Trophoblast cell (in vitro differentiated cells and primary cell): ENCODE data around the gene ALS2.

Source experiments
- DNase-seq, 2 donors: peaks; one replicate each; pipeline ENCODE4 v3.0.0-alpha.2; 2016
- H2AFZ ChIP-seq: 2 replicates; pipeline ENCODE4 v1.6.1; 2013; ENCODE audit warnings: low read length, moderate library complexity, mild to moderate bottlenecking; ENCODE audit not compliant: insufficient read depth, poor library complexity
- H2AK5ac ChIP-seq: 2 replicates; pipeline ENCODE4 v1.6.1; 2013; ENCODE audit warnings: mild to moderate bottlenecking, low read length
- H2BK120ac ChIP-seq: 2 replicates; pipeline ENCODE4 v1.6.1; 2013; ENCODE audit warnings: low read length, mild to moderate bottlenecking, moderate library complexity; ENCODE audit not compliant: insufficient read depth, poor library complexity
- H2BK12ac ChIP-seq: 2 replicates; pipeline ENCODE4 v1.6.1; 2013; ENCODE audit warnings: mild to moderate bottlenecking, low read length, moderate library complexity
- H2BK5ac ChIP-seq: 2 replicates; pipeline ENCODE4 v1.6.1; 2013; ENCODE audit warnings: low read length, low read depth, moderate library complexity, mild to moderate bottlenecking; ENCODE audit not compliant: poor library complexity
- H3K14ac ChIP-seq: 2 replicates; pipeline ENCODE4 v1.6.1; 2013; ENCODE audit warnings: mild to moderate bottlenecking, low read length
- H3K18ac ChIP-seq: 2 replicates; pipeline ENCODE4 v1.6.1; 2013; ENCODE audit warnings: mild to moderate bottlenecking, low read length
- H3K23ac ChIP-seq: 2 replicates; pipeline ENCODE4 v1.6.1; 2013; ENCODE audit warnings: low read length
- H3K27ac ChIP-seq: 2 replicates; pipeline ENCODE4 v1.5.1; 2013; ENCODE audit warnings: low read depth, mild to moderate bottlenecking, inconsistent platforms, low read length, moderate library complexity
- H3K27me3 ChIP-seq: 2 replicates; pipeline ENCODE4 v1.6.1; 2013; ENCODE audit warnings: inconsistent platforms, mild to moderate bottlenecking, low read length, moderate library complexity; ENCODE audit not compliant: insufficient read depth
- H3K36me3 ChIP-seq, 2 experiments: 1 replicate in 1 of 2; 2 replicates in 1 of 2; pipeline ENCODE4 v1.6.1; 2013; ENCODE audit warnings: low read length in 2 of 2, mild to moderate bottlenecking in 2 of 2, moderate library complexity in 1 of 2; ENCODE audit not compliant: insufficient read depth in 2 of 2, control insufficient read depth in 1 of 2
- H3K4ac ChIP-seq: 2 replicates; pipeline ENCODE4 v1.6.1; 2013; ENCODE audit warnings: low read depth, mild to moderate bottlenecking, low read length, moderate library complexity
- H3K4me1 ChIP-seq, 2 experiments: 1 replicate in 1 of 2; 2 replicates in 1 of 2; pipeline ENCODE4 v1.6.1; 2013; ENCODE audit warnings: low read length in 2 of 2, mild to moderate bottlenecking in 2 of 2, moderate library complexity in 1 of 2; ENCODE audit not compliant: insufficient read depth in 2 of 2, control insufficient read depth in 1 of 2
- H3K4me2 ChIP-seq: 2 replicates; pipeline ENCODE4 v1.6.1; 2013; ENCODE audit warnings: inconsistent platforms, mild to moderate bottlenecking, low read length, moderate library complexity
- H3K4me3 ChIP-seq: 2 replicates; pipeline ENCODE4 v1.5.1; 2013; ENCODE audit warnings: mild to moderate bottlenecking, low read depth, low read length, inconsistent platforms
- H3K79me1 ChIP-seq: one replicate; pipeline ENCODE4 v1.6.1; 2013; ENCODE audit warnings: low read length
- H3K79me2 ChIP-seq: 2 replicates; pipeline ENCODE4 v1.6.1; 2013; ENCODE audit warnings: low read length, mild to moderate bottlenecking; ENCODE audit not compliant: control insufficient read depth, insufficient read depth, poor library complexity
- H3K9ac ChIP-seq: 2 replicates; pipeline ENCODE4 v1.6.1; 2013; ENCODE audit warnings: mild to moderate bottlenecking, low read length
- H3K9me3 ChIP-seq: 2 replicates; pipeline ENCODE4 v1.6.1; 2013; ENCODE audit warnings: low read depth, mild to moderate bottlenecking, control low read depth, inconsistent platforms, low read length; ENCODE audit not compliant: insufficient read depth
- H4K12ac ChIP-seq: 2 replicates; pipeline ENCODE4 v1.6.1; 2013; ENCODE audit warnings: low read depth, mild to moderate bottlenecking, low read length, moderate library complexity
- H4K8ac ChIP-seq: 2 replicates; pipeline ENCODE4 v1.6.1; 2013; ENCODE audit warnings: low read depth, mild to moderate bottlenecking, low read length, moderate library complexity
- H4K91ac ChIP-seq: one replicate; pipeline ENCODE4 v1.6.1; 2013; ENCODE audit warnings: low read depth, mild to moderate bottlenecking, low read length, moderate library complexity
- WGBS: extraction: QIAGEN DNeasy Blood & Tissue Kit; methylation state at CpG from one replicate; pipeline ENCODE4 v1.1.7; 2013; ENCODE audit warnings: missing lambda C conversion rate; ENCODE audit not compliant: insufficient read length, insufficient coverage; ENCODE audit errors: extremely low coverage; 5-methylcytosine and 5-hydroxymethylcytosine counted together

The ALS2 gene

GRCh38 chr2:201709049-201709448, 71.7 kb downstream of the ALS2 start:
- H2AFZ ChIP-seq, result no peak overlapping the region
- no peak overlapping the region for H4K12ac ChIP-seq
- H2BK120ac ChIP-seq, result no peak overlapping the region
- H3K9me3 ChIP-seq, result no peaks in the 10 kb centered on the region
- no peak overlapping the region for H3K18ac ChIP-seq
- H2BK12ac ChIP-seq, result no peak overlapping the region
- H3K36me3 ChIP-seq, result peaks cover 16 to 21% of the 10 kb centered on the region in 2 experiments
- H3K79me2 ChIP-seq, result no peaks in the 10 kb centered on the region
- H2AK5ac ChIP-seq, result no peak overlapping the region
- H2BK5ac ChIP-seq, result no peak overlapping the region
- DNase-seq, result no peak
- H3K23ac ChIP-seq, result no peak overlapping the region
- H3K14ac ChIP-seq, result no peak overlapping the region
- H3K9ac ChIP-seq, result no peak overlapping the region
- no peak overlapping the region for H3K27ac ChIP-seq
- H3K79me1 ChIP-seq, result no peaks in the 10 kb centered on the region
- H3K4me2 ChIP-seq, result no peak overlapping the region
- H3K4me1 ChIP-seq, result no peaks in the 10 kb centered on the region
- no peak overlapping the region for H3K4me3 ChIP-seq
- WGBS, result no CpG with 5 or more reads among the region's 2 CpGs
- no peak overlapping the region for H4K8ac ChIP-seq
- H3K27me3 ChIP-seq, result no peaks in the 10 kb centered on the region
- H3K4ac ChIP-seq, result no peak overlapping the region
- H4K91ac ChIP-seq, result no peak overlapping the region

DNA sequence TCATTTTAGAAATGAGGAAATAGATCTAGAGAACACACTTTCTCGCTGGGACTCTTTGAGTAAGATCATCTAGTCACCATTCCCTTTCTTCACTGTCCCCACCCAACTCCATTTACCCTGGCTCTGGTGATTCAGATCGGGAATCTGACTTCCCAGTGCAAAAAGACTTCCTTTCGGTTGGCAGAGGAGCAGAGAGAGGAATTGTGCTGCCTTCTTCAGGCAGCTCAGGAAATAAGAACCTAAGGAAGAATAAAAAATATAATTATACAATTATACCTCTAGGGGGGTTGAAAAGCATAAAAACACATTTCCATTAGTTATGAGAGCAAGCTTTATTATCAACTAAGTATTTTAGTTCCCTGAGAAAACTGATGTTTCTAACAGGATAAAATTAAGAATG, 73.0 kb downstream of the ALS2 start:
- Histone ChIP-seq H3K9ac (no peak overlapping the region), H3K14ac (no peak overlapping the region), H2AK5ac (no peak overlapping the region), H3K18ac (no peak overlapping the region), H2BK5ac (no peak overlapping the region), H4K12ac (no peak overlapping the region), H2AFZ (no peak overlapping the region), H3K79me1 (no peaks in the 10 kb centered on the region), H3K36me3 (peaks cover 12 to 19% of the 10 kb centered on the region in 2 experiments), H3K23ac (no peak overlapping the region), H4K8ac (no peak overlapping the region), H3K4me2 (no peak overlapping the region), H3K4ac (no peak overlapping the region), H2BK12ac (no peak overlapping the region), H3K79me2 (no peaks in the 10 kb centered on the region), H3K9me3 (no peaks in the 10 kb centered on the region), H3K27me3 (no peaks in the 10 kb centered on the region), H2BK120ac (no peak overlapping the region), H3K4me1 (no peaks in the 10 kb centered on the region), H3K4me3 (no peak overlapping the region), H3K27ac (no peak overlapping the region), H4K91ac (no peak overlapping the region)
- no CpG with 5 or more reads among the region's 3 CpGs for WGBS
- no peak for DNase-seq

DNA sequence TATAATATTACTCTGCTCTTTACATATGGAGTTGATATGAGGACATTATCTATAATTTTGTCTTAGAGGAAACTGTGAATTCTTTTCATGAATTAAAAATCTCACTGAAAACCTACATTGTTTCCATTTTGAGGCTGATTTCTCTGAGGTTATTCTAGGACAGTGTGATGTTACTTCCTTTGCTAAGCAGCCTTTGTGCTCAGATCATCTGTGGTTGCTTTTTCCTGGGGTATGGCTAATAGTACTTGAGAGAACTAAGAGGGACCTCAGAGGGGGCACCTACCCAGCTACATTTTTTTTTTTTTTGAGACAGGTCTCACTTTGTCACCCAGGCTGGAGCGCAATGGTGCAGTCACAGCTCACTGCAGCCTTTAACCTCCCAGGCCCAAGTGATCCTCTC, 73.6 kb downstream of the ALS2 start:
- WGBS, result no CpG with 5 or more reads among the region's 1 CpG
- no peak overlapping the region for H2BK120ac ChIP-seq
- peaks cover 12 to 19% of the 10 kb centered on the region in 2 experiments for H3K36me3 ChIP-seq
- DNase-seq, result no peak
- H3K23ac ChIP-seq, result no peak overlapping the region
- no peak overlapping the region for H3K14ac ChIP-seq
- no peaks in the 10 kb centered on the region for H3K79me2 ChIP-seq
- no peaks in the 10 kb centered on the region for H3K79me1 ChIP-seq
- H3K18ac ChIP-seq, result no peak overlapping the region
- no peak overlapping the region for H3K4ac ChIP-seq
- H3K4me3 ChIP-seq, result no peak overlapping the region
- peak overlapping the region; percentile 30 for H4K12ac ChIP-seq
- no peak overlapping the region for H2AFZ ChIP-seq
- H2BK12ac ChIP-seq, result no peak overlapping the region
- no peaks in the 10 kb centered on the region for H3K27me3 ChIP-seq
- no peak overlapping the region for H2AK5ac ChIP-seq
- no peak overlapping the region for H4K8ac ChIP-seq
- H3K4me2 ChIP-seq, result no peak overlapping the region
- no peak overlapping the region for H4K91ac ChIP-seq
- no peaks in the 10 kb centered on the region for H3K4me1 ChIP-seq
- no peaks in the 10 kb centered on the region for H3K9me3 ChIP-seq
- no peak overlapping the region for H3K27ac ChIP-seq
- H2BK5ac ChIP-seq, result no peak overlapping the region
- no peak overlapping the region for H3K9ac ChIP-seq

GRCh38 chr2:201704536-201704935, 76.2 kb downstream of the ALS2 start:
- H2AFZ ChIP-seq, result no peak overlapping the region
- H3K23ac ChIP-seq, result no peak overlapping the region

More at GRCh38 chr2:201704536-201704935, 76.2 kb downstream of the ALS2 start:
- H2AK5ac ChIP-seq, result no peak overlapping the region
- no peaks in the 10 kb centered on the region for H3K9me3 ChIP-seq
- WGBS, result no CpG with 5 or more reads among the region's 5 CpGs
- no peak overlapping the region for H3K9ac ChIP-seq
- H3K18ac ChIP-seq, result no peak overlapping the region
- no peaks in the 10 kb centered on the region for H3K79me2 ChIP-seq
- no peak overlapping the region for H4K91ac ChIP-seq
- H3K4me3 ChIP-seq, result no peak overlapping the region
- H3K14ac ChIP-seq, result no peak overlapping the region
- no peaks in the 10 kb centered on the region for H3K79me1 ChIP-seq
- no peak overlapping the region for H3K4me2 ChIP-seq
- peaks cover 9 to 21% of the 10 kb centered on the region in 2 experiments for H3K36me3 ChIP-seq
- H2BK5ac ChIP-seq, result no peak overlapping the region
- H3K4ac ChIP-seq, result no peak overlapping the region
- no peaks in the 10 kb centered on the region for H3K4me1 ChIP-seq
- H4K12ac ChIP-seq, result no peak overlapping the region
- no peak overlapping the region for H4K8ac ChIP-seq
- no peaks in the 10 kb centered on the region for H3K27me3 ChIP-seq
- no peak for DNase-seq
- no peak overlapping the region for H2BK120ac ChIP-seq
- no peak overlapping the region for H2BK12ac ChIP-seq
- no peak overlapping the region for H3K27ac ChIP-seq
